ENCODE results near the gene XIRP2. TPM values are rescaled to one million over a fixed set of nuclear protein-coding genes. Genes with fewer than 3 reads are reported as not detected.

The XIRP2 gene
- total and polyA plus RNA-seq, 2 of the 4 experiments (the other 2 are of a cell fraction) = 0.05 to 0.18 TPM

DNA sequence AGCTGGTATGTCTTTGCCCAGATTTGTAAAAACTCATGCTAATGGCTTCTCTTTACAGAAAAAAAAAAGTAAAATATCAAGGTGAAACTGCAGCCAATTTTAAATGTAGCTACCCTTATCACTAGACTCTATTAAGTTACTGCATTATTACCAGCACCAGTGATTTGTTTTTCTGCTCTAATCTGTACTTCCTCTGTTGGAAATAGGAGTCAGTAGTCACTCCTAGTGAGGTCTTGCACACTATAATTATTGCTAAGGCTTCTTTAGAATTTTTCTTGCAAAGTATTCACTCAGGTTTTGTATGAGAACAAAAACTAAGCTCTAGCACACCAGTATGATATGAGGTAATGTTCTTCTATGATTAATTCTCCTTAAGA is 215.5 kb downstream of the XIRP2 start:
- Histone ChIP-seq H2BK15ac (ENCODE audit: low read depth, low read length) (no peak overlapping the region), H3K79me1 (ENCODE audit: low read depth in 1 of 2, low read length in 2 of 2) (no peaks in the 10 kb centered on the region), H2BK120ac (ENCODE audit: low read depth, low read length) (no peak overlapping the region), H2AK5ac (ENCODE audit: low read depth, low read length) (no peak overlapping the region), H3K9ac (ENCODE audit: low read depth, low read length) (no peak overlapping the region), H3K56ac (ENCODE audit: extremely low read depth, insufficient read depth, low read length) (no peak overlapping the region), H3K27ac (ENCODE audit: insufficient read depth, low read length) (no peak overlapping the region), H2BK5ac (ENCODE audit: low read depth, low read length, poor library complexity, severe bottlenecking) (no peak overlapping the region), H2BK20ac (ENCODE audit: low read depth, low read length) (no peak overlapping the region), H2AK9ac (replicated peaks; ENCODE audit: low read depth, low read length, poor library complexity) (no peak overlapping the region), H4K5ac (ENCODE audit: low read depth, low read length) (no peak overlapping the region), H4K20me1 (ENCODE audit: insufficient read depth, low read length) (no peaks in the 10 kb centered on the region), H3K4ac (ENCODE audit: low read depth, low read length) (no peak overlapping the region), H3K14ac (replicated peaks; ENCODE audit: low read depth, low read length) (no peak overlapping the region), H4K8ac (ENCODE audit: low read depth in 2 of 2, low read length in 2 of 2) (no peak overlapping the region), H3K9me3 (ENCODE audit: control insufficient read depth, insufficient read depth, low read length) (no peaks in the 10 kb centered on the region), H3K36me3 (ENCODE audit: control insufficient read depth, insufficient read depth, low read length) (no peaks in the 10 kb centered on the region), H3K9me1 (ENCODE audit: insufficient read depth, low read length) (no peaks in the 10 kb centered on the region), H3K4me1 (ENCODE audit: control insufficient read depth, insufficient read depth, low read length) (no peaks in the 10 kb centered on the region), H3K23ac (ENCODE audit: low read depth, low read length) (no peak overlapping the region), H3K4me3 (ENCODE audit: insufficient read depth, low read depth, low read length) (no peak overlapping the region), H3K27me3 (ENCODE audit: control insufficient read depth, insufficient read depth, low read length) (no peaks in the 10 kb centered on the region), H2AFZ (replicated peaks; ENCODE audit: low read length, poor library complexity) (no peak overlapping the region), H3K4me2 (ENCODE audit: low read depth, low read length) (no peak overlapping the region), H4K91ac (ENCODE audit: insufficient read depth, low read depth, low read length) (no peak overlapping the region), H3K18ac (ENCODE audit: low read depth, low read length) (no peak overlapping the region)
- in situ Hi-C loops (cut with MboI; ENCODE audit: low sequenced_read_pairs) (no loop called here), dilution Hi-C loops (cut with HindIII; ENCODE audit: low sequenced_read_pairs, unreplicated experiment) (no loop called here), intact Hi-C loops (cut with micrococcal nuclease) (no loop called here)
- ChIA-PET CTCF (interaction anchor here (0.6 kb wide), 1 partner anchor 838 kb away, joined by 6 read pairs; no protein-coding TSS in a partner anchor), POLR2A (ENCODE audit: unreplicated experiment) (no interaction called here)
- DNase-seq (no peak), ATAC-seq (ENCODE audit: low read depth) (no peak)
- TF ChIP-seq RCOR1 (IDR thresholded peaks at IDR 0.05; ENCODE audit: insufficient replicate concordance, low read length) (no peak), RFX5 (IDR thresholded peaks at IDR 0.05; ENCODE audit: low read depth, low read length) (no peak), POLR2A (IDR thresholded peaks at IDR 0.05; ENCODE audit: low read depth, low read length) (no peak), MAZ (IDR thresholded peaks at IDR 0.05; ENCODE audit: borderline replicate concordance, low read depth, low read length) (no peak), FOS (IDR thresholded peaks at IDR 0.05; ENCODE audit: low read depth, low read length) (no peak), CTCF (conservative IDR thresholded peaks at IDR 0.05; ENCODE audit: low read depth, low read length) (no peak), MAFK (IDR thresholded peaks at IDR 0.05; ENCODE audit: low read depth, low read length) (no peak), SMC3 (IDR thresholded peaks at IDR 0.05; ENCODE audit: low read depth, low read length) (no peak), NFE2L2 (IDR thresholded peaks at IDR 0.05; ENCODE audit: low read depth, low read length) (no peak), CHD1 (IDR thresholded peaks at IDR 0.05; ENCODE audit: low read depth, low read length) (no peak), RAD21 (IDR thresholded peaks at IDR 0.05; ENCODE audit: low read length) (no peak), USF2 (IDR thresholded peaks at IDR 0.05; ENCODE audit: low read depth, low read length) (no peak), MXI1 (IDR thresholded peaks at IDR 0.05; ENCODE audit: borderline replicate concordance, low read depth, low read length) (no peak), BHLHE40 (IDR thresholded peaks at IDR 0.05; ENCODE audit: low read depth, low read length) (no peak), CEBPB (IDR thresholded peaks at IDR 0.05; ENCODE audit: low read depth, low read length) (no peak)
- TF ChIP-seq, protein P1, sequence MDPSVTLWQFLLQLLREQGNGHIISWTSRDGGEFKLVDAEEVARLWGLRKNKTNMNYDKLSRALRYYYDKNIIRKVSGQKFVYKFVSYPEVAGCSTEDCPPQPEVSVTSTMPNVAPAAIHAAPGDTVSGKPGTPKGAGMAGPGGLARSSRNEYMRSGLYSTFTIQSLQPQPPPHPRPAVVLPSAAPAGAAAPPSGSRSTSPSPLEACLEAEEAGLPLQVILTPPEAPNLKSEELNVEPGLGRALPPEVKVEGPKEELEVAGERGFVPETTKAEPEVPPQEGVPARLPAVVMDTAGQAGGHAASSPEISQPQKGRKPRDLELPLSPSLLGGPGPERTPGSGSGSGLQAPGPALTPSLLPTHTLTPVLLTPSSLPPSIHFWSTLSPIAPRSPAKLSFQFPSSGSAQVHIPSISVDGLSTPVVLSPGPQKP (IDR thresholded peaks at IDR 0.05; ENCODE audit: borderline replicate concordance, low read depth, low read length) = no peak
- BruUV-seq (replicated peaks) = no TSS peak
